Mammary epithelial cell (primary cell): Measurements from ENCODE around the gene APOA1.

Source experiments
- EZH2 ChIP-seq: IDR thresholded peaks from 2 replicates; pipeline ENCODE4 v1.6.1; 2012; ENCODE audit warnings: low read length, inconsistent platforms, borderline replicate concordance
- TF ChIP-seq, protein P1 (sequence below), 2 donors: IDR thresholded peaks in 1 of 2; conservative IDR thresholded peaks in 1 of 2; 2 replicates each; pipeline ENCODE4 v1.5.1; 2011 to 2012; ENCODE audit warnings: inconsistent platforms in 2 of 2, low read length in 2 of 2, mild to moderate bottlenecking in 2 of 2, control low read depth in 1 of 2, low read depth in 1 of 2; ENCODE audit not compliant: insufficient read depth in 1 of 2; ENCODE audit errors: extremely low read depth in 1 of 2

- TF ChIP-seq, protein P1, sequence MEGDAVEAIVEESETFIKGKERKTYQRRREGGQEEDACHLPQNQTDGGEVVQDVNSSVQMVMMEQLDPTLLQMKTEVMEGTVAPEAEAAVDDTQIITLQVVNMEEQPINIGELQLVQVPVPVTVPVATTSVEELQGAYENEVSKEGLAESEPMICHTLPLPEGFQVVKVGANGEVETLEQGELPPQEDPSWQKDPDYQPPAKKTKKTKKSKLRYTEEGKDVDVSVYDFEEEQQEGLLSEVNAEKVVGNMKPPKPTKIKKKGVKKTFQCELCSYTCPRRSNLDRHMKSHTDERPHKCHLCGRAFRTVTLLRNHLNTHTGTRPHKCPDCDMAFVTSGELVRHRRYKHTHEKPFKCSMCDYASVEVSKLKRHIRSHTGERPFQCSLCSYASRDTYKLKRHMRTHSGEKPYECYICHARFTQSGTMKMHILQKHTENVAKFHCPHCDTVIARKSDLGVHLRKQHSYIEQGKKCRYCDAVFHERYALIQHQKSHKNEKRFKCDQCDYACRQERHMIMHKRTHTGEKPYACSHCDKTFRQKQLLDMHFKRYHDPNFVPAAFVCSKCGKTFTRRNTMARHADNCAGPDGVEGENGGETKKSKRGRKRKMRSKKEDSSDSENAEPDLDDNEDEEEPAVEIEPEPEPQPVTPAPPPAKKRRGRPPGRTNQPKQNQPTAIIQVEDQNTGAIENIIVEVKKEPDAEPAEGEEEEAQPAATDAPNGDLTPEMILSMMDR (conservative IDR thresholded peaks at IDR 0.05 in 1 of 2, IDR thresholded peaks at IDR 0.05 in 1 of 2; ENCODE audit: extremely low read depth in 1 of 2, insufficient read depth in 1 of 2, low read depth in 1 of 2, low read length in 2 of 2): no peak
- TF ChIP-seq EZH2: no peak
These were observed 14.2 kb upstream of the APOA1 start for GRCh38 chr11:116851626-116852025.
